Suprapubic skin (tissue), 4 donors: ENCODE measurements around the gene LRP6.

Experiments
- EP300 ChIP-seq: sonication (generic); formaldehyde crosslinking; IDR thresholded peaks from one replicate; pipeline ENCODE4 v1.6.1; 2017; ENCODE audit warnings: antibody characterized with exemption
- POLR2A ChIP-seq, 2 donors: fragments of 450-650 bp; IDR thresholded peaks; one replicate each; pipeline ENCODE4 v1.6.1; 2017; ENCODE audit warnings: antibody characterized with exemption in 2 of 2, mild to moderate bottlenecking in 2 of 2, moderate library complexity in 2 of 2
- POLR2AphosphoS5 ChIP-seq, 3 donors: sonication (generic); formaldehyde crosslinking; IDR thresholded peaks; one replicate each; pipeline ENCODE4 v1.6.1; 2017; ENCODE audit warnings: antibody characterized with exemption in 3 of 3
- TF ChIP-seq, protein P1 (sequence below), 2 donors: fragments of 200-600 bp in 1 of 2; fragments of 450-650 bp in 1 of 2; sonication (generic) in 1 of 2; IDR thresholded peaks; one replicate each; pipeline ENCODE4 v1.5.1; 2016 to 2019; ENCODE audit warnings: antibody characterized with exemption in 2 of 2, mild to moderate bottlenecking in 1 of 2, moderate library complexity in 1 of 2

DNA sequence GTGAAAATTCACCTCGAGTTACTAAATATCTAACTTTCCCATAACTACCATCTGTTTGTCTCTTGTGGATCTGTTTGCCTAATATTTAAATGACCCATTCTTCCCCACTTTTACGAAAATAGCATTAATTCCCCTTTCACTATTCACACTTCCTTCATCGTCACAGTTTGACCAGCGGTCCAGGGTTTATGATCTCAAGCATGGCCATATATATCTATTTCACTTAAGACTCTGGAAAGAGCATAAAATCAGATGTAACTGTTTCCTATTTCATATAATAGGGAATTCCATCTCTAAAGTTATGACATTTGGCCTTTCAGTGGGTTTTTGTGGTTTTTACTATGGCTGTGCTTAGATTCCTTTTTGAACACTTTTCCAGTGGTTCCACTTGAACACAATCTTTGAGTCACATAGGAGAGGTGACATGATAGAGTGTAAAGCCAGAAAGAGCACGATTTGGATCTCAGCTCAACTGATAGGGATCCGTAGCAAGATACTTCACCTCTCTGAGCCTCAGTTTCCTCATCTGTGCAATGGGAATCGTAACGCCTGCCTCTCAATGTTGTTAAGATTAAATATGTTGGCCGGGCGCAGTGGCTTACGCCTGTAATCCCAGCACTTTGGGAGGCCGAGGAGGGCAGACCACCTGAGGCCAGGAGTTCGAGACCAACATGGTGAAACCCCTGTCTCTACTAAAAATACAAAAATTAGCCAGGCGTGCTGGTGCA, 196.9 kb downstream of the LRP6 start:
- TF ChIP-seq, protein P1, sequence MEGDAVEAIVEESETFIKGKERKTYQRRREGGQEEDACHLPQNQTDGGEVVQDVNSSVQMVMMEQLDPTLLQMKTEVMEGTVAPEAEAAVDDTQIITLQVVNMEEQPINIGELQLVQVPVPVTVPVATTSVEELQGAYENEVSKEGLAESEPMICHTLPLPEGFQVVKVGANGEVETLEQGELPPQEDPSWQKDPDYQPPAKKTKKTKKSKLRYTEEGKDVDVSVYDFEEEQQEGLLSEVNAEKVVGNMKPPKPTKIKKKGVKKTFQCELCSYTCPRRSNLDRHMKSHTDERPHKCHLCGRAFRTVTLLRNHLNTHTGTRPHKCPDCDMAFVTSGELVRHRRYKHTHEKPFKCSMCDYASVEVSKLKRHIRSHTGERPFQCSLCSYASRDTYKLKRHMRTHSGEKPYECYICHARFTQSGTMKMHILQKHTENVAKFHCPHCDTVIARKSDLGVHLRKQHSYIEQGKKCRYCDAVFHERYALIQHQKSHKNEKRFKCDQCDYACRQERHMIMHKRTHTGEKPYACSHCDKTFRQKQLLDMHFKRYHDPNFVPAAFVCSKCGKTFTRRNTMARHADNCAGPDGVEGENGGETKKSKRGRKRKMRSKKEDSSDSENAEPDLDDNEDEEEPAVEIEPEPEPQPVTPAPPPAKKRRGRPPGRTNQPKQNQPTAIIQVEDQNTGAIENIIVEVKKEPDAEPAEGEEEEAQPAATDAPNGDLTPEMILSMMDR (IDR thresholded peaks at IDR 0.05), result no peak
- TF ChIP-seq POLR2A (IDR thresholded peaks at IDR 0.05) (no peak), POLR2AphosphoS5 (IDR thresholded peaks at IDR 0.05) (no peak), EP300 (no peak)
